ENCODE measurements around the gene NOS3.

NOS3 gene

GRCh38 chr7:150997075-150997511, 6.3 kb downstream of the NOS3 start:
- ATAC-seq (replicated peaks; ENCODE audit: extremely low read depth, poor library complexity, severe bottlenecking) (no peak), DNase-seq (ENCODE audit: low spot score in 2 of 2) (no peak)
- Mint-ChIP-seq H3K36me3 (ENCODE audit: insufficient read depth) (peaks cover 7% of the 10 kb centered on the region), H3K9me3 (no peaks in the 10 kb centered on the region), H3K27me3 (peaks cover 9% of the 10 kb centered on the region), H3K4me3 (no peak overlapping the region), H3K27ac (ENCODE audit: low read depth) (no peak overlapping the region), H3K4me1 (peaks cover 23% of the 10 kb centered on the region)

DNA sequence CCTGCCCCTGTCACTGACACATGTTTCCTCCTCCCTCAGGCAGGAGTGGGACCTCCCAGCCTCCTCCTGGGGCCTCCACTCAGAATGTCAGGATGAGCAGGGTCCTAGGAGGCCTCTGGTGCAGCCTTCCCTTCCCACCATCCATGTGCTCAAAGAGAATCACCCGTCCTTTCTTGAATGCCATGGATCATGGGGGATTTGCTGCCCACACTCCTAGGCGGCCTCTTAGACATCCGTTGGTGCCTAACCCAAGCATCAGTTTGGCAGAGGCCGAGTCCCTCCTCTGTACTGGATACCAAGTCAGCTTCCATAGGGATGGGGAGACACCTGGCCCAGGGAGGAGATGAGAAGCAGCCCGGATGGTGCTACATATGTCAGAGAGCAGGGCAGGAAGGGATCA, 7.0 kb downstream of the NOS3 start:
- H3K27me3 Mint-ChIP-seq: peaks cover 9% of the 10 kb centered on the region
- peaks cover 23% of the 10 kb centered on the region for H3K4me1 Mint-ChIP-seq
- H3K27ac Mint-ChIP-seq (ENCODE audit: low read depth): peak overlapping the region; percentile 82
- DNase-seq (ENCODE audit: low spot score in 2 of 2) (no peak), ATAC-seq (replicated peaks; ENCODE audit: extremely low read depth, poor library complexity, severe bottlenecking) (no peak)
- no peaks in the 10 kb centered on the region for H3K9me3 Mint-ChIP-seq
- no peak overlapping the region for H3K4me3 Mint-ChIP-seq
- H3K36me3 Mint-ChIP-seq (ENCODE audit: insufficient read depth): peaks cover 7% of the 10 kb centered on the region

- H3K27me3 Mint-ChIP-seq: peaks cover 9% of the 10 kb centered on the region
- no peak overlapping the region for H3K4me3 Mint-ChIP-seq
- no peak for ATAC-seq (replicated peaks; ENCODE audit: extremely low read depth, poor library complexity, severe bottlenecking)
Observed at GRCh38 chr7:150998341-150998740, 7.5 kb downstream of the NOS3 start.

GRCh38 chr7:150999001-150999400, 8.2 kb downstream of the NOS3 start:
- DNase-seq (ENCODE audit: low spot score in 2 of 2) (no peak), ATAC-seq (replicated peaks; ENCODE audit: extremely low read depth, poor library complexity, severe bottlenecking) (no peak)
- H3K36me3 Mint-ChIP-seq (ENCODE audit: insufficient read depth): peaks cover 7% of the 10 kb centered on the region
- H3K4me3 Mint-ChIP-seq: no peak overlapping the region
- peak overlapping the region; percentile 68 for H3K27ac Mint-ChIP-seq (ENCODE audit: low read depth)
- H3K27me3 Mint-ChIP-seq: peaks cover 9% of the 10 kb centered on the region
- H3K4me1 Mint-ChIP-seq: peaks cover 23% of the 10 kb centered on the region
- H3K9me3 Mint-ChIP-seq: no peaks in the 10 kb centered on the region

More at GRCh38 chr7:150998341-150998740, 7.5 kb downstream of the NOS3 start:
- no peaks in the 10 kb centered on the region for H3K9me3 Mint-ChIP-seq
- H3K36me3 Mint-ChIP-seq (ENCODE audit: insufficient read depth): peaks cover 7% of the 10 kb centered on the region
- DNase-seq (ENCODE audit: low spot score in 2 of 2): no peak
- peak overlapping the region; percentile 68 for H3K27ac Mint-ChIP-seq (ENCODE audit: low read depth)
- peaks cover 23% of the 10 kb centered on the region for H3K4me1 Mint-ChIP-seq

DNA sequence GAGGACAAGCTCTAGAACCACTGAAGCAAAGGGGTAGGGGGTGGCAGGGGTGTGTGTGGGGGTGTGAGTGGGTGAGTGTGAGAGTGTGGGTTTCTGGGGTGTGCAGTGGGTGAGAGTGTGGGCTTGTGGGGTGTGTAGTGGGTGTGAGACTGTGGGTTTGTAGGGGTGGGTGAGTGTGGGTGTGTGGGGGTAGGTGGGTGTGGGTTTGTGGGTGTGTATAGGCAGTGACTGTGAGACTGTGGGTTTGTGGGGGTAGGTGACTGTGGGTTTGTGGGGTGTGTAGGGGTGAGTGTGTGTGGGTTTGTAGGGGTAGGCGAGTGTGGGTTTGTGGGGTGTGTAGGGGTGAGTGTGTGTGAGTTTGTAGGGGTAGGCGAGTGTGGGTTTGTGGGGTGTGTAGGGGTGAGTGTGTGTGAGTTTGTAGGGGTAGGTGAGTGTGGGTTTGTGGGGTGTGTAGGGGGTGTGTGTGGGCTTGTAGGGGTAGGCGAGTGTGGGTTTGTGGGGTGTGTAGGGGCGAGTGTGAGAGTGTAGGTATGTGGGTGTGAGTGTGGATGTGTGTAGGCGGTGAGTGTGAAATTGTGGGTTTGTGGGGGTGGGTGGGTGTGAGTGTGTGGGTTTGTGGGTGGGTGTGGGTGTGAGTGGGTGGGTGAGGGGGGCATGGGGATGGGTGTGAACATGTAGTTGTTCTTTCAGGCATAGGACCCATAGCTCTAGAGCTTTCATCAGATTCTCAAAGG, 8.8 kb downstream of the NOS3 start:
- Mint-ChIP-seq H3K4me1 (peaks cover 23% of the 10 kb centered on the region), H3K36me3 (ENCODE audit: insufficient read depth) (peaks cover 7% of the 10 kb centered on the region)
- peak; percentile 54 for ATAC-seq (replicated peaks; ENCODE audit: extremely low read depth, poor library complexity, severe bottlenecking)

DNA sequence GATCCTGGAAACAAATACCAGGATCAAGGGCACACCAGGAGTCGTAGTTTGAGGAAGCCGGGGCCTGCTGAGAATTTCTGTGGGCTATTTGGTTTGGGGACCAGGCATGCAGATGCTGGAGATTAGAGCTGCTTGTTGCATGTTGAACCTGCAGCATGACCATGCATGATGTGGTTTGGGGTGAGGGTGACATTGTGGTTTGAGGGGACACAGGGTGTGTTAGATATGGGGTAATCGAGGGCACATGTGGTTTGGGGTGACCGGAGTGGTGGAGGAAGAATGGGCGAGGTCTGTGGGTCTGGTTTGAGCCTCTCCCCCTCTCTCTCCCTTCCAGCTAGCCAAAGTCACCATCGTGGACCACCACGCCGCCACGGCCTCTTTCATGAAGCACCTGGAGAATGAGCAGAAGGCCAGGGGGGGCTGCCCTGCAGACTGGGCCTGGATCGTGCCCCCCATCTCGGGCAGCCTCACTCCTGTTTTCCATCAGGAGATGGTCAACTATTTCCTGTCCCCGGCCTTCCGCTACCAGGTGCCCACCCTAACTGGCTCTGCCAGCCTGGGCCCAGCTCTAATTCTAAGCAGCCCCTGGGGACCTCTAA, 10.2 kb downstream of the NOS3 start:
- Mint-ChIP-seq H3K27me3 (peaks cover 9% of the 10 kb centered on the region), H3K27ac (ENCODE audit: low read depth) (no peak overlapping the region), H3K36me3 (ENCODE audit: insufficient read depth) (peaks cover 7% of the 10 kb centered on the region), H3K4me1 (peaks cover 23% of the 10 kb centered on the region), H3K9me3 (no peaks in the 10 kb centered on the region), H3K4me3 (no peak overlapping the region)
- DNase-seq (ENCODE audit: low spot score in 2 of 2): no peak
- no peak for ATAC-seq (replicated peaks; ENCODE audit: extremely low read depth, poor library complexity, severe bottlenecking)

More for the DNA sequence above, 8.8 kb downstream of the NOS3 start:
- Mint-ChIP-seq H3K27ac (ENCODE audit: low read depth) (peak overlapping the region; percentile 68), H3K4me3 (no peak overlapping the region), H3K27me3 (peaks cover 9% of the 10 kb centered on the region), H3K9me3 (no peaks in the 10 kb centered on the region)
- DNase-seq (ENCODE audit: low spot score in 2 of 2): peak in 1 of 2 donors; percentile 34

DNA sequence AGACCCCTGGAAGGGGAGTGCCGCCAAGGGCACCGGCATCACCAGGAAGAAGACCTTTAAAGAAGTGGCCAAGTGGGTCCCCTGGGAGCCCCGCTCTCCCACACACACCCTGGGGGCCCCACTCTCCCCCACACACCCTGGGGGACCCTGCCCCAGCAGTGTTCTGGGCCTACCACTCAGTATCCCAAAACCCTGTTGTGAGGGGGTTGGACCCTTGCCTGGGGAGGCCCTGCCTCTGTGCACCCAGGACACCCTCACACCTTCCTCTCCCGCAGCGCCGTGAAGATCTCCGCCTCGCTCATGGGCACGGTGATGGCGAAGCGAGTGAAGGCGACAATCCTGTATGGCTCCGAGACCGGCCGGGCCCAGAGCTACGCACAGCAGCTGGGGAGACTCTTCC, 10.7 kb downstream of the NOS3 start:
- Mint-ChIP-seq H3K27ac (ENCODE audit: low read depth) (no peak overlapping the region), H3K27me3 (peaks cover 9% of the 10 kb centered on the region), H3K4me3 (no peak overlapping the region), H3K9me3 (no peaks in the 10 kb centered on the region), H3K4me1 (peaks cover 23% of the 10 kb centered on the region), H3K36me3 (ENCODE audit: insufficient read depth) (peaks cover 7% of the 10 kb centered on the region)
- DNase-seq (ENCODE audit: low spot score in 2 of 2) (no peak), ATAC-seq (replicated peaks; ENCODE audit: extremely low read depth, poor library complexity, severe bottlenecking) (no peak)

- Mint-ChIP-seq H3K27ac (ENCODE audit: low read depth) (no peak overlapping the region), H3K27me3 (no peaks in the 10 kb centered on the region), H3K4me3 (no peak overlapping the region), H3K36me3 (ENCODE audit: insufficient read depth) (peaks cover 7% of the 10 kb centered on the region), H3K4me1 (peaks cover 28% of the 10 kb centered on the region), H3K9me3 (no peaks in the 10 kb centered on the region)
- DNase-seq (ENCODE audit: low spot score in 2 of 2): no peak
- no peak for ATAC-seq (replicated peaks; ENCODE audit: extremely low read depth, poor library complexity, severe bottlenecking)
Observed at GRCh38 chr7:151003572-151003971, 12.8 kb downstream of the NOS3 start.

GRCh38 chr7:151005566-151005965, 14.7 kb downstream of the NOS3 start:
- H3K4me1 Mint-ChIP-seq: peaks cover 28% of the 10 kb centered on the region

DNA sequence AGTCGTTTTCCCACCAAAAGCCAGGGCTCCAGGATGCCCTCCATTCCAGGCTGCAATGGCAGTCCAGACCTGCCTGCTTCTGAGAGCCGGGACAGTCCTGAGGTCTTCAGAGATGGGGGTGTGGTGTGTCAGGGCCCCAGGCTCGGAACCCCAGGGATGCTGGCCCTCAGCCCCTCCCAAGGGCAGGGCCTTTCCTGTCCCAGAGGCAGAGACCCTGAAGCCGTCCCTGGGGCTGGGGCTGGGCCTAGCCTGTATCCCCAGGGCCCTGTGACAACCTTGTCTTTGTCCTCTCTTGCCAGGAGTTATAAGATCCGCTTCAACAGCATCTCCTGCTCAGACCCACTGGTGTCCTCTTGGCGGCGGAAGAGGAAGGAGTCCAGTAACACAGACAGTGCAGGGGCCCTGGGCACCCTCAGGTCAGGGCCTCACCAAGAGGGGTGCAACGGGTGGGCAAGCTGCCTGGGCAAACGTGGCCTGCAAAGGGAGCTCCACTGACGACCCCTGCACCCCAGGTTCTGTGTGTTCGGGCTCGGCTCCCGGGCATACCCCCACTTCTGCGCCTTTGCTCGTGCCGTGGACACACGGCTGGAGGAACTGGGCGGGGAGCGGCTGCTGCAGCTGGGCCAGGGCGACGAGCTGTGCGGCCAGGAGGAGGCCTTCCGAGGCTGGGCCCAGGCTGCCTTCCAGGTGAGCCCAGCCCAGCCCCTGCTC, 15.9 kb downstream of the NOS3 start:
- DNase-seq (ENCODE audit: low spot score in 2 of 2) (no peak), ATAC-seq (replicated peaks; ENCODE audit: extremely low read depth, poor library complexity, severe bottlenecking) (no peak)
- no peaks in the 10 kb centered on the region for H3K27me3 Mint-ChIP-seq
- peak overlapping the region; percentile 76 for H3K4me3 Mint-ChIP-seq
- no peak overlapping the region for H3K27ac Mint-ChIP-seq (ENCODE audit: low read depth)
- peaks cover 3% of the 10 kb centered on the region for H3K36me3 Mint-ChIP-seq (ENCODE audit: insufficient read depth)
- peaks cover 32% of the 10 kb centered on the region for H3K4me1 Mint-ChIP-seq
- no peaks in the 10 kb centered on the region for H3K9me3 Mint-ChIP-seq

More at GRCh38 chr7:151005566-151005965, 14.7 kb downstream of the NOS3 start:
- H3K27ac Mint-ChIP-seq (ENCODE audit: low read depth): no peak overlapping the region
- no peak for ATAC-seq (replicated peaks; ENCODE audit: extremely low read depth, poor library complexity, severe bottlenecking)
- H3K36me3 Mint-ChIP-seq (ENCODE audit: insufficient read depth): peaks cover 3% of the 10 kb centered on the region
- no peaks in the 10 kb centered on the region for H3K27me3 Mint-ChIP-seq
- peak overlapping the region; percentile 20 for H3K4me3 Mint-ChIP-seq
- DNase-seq (ENCODE audit: low spot score in 2 of 2): no peak
- H3K9me3 Mint-ChIP-seq: no peaks in the 10 kb centered on the region

DNA sequence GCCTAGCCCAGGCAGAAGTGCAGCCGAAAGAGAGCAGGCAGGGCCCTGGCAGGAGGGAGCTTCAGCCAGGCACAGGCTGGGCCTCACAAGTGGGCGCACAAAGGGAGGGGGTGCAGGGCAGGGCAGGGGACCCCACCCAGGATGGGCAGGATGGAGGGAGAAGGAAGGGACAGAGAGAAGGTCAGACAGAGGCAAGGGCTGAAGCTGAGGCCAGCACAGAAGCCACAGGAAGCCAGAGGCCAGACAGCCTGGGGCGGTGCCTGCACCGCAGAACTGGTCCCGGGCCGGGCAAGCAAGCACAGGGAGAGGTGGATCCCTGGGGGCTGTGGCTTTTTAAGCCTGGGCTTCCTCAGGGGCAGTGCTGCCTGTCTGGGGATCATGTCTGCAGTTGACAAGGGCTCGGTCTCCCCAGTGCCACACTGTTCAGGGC, 16.7 kb downstream of the NOS3 start:
- peaks cover 39% of the 10 kb centered on the region for H3K4me1 Mint-ChIP-seq
- DNase-seq (ENCODE audit: low spot score in 2 of 2) (no peak), ATAC-seq (replicated peaks; ENCODE audit: extremely low read depth, poor library complexity, severe bottlenecking) (no peak)
- peak overlapping the region; percentile 76 for H3K4me3 Mint-ChIP-seq
- no peaks in the 10 kb centered on the region for H3K27me3 Mint-ChIP-seq
- H3K36me3 Mint-ChIP-seq (ENCODE audit: insufficient read depth): peaks cover 3% of the 10 kb centered on the region
- H3K27ac Mint-ChIP-seq (ENCODE audit: low read depth): peak overlapping the region; percentile 72
- H3K9me3 Mint-ChIP-seq: no peaks in the 10 kb centered on the region

- DNase-seq (ENCODE audit: low spot score in 2 of 2) (no peak), ATAC-seq (replicated peaks; ENCODE audit: extremely low read depth, poor library complexity, severe bottlenecking) (peak; percentile 54)
- Mint-ChIP-seq H3K27ac (ENCODE audit: low read depth) (peak overlapping the region; percentile 72), H3K4me1 (peaks cover 44% of the 10 kb centered on the region), H3K9me3 (no peaks in the 10 kb centered on the region), H3K27me3 (no peaks in the 10 kb centered on the region), H3K4me3 (peak overlapping the region; percentile 76), H3K36me3 (ENCODE audit: insufficient read depth) (peaks cover 9% of the 10 kb centered on the region)
Observed at GRCh38 chr7:151008143-151008510, 17.3 kb downstream of the NOS3 start.

Data from central memory CD8-positive, alpha-beta T cell (primary cell).